Smooth muscle cell (in vitro differentiated cells): ENCODE data around the gene SLC2A8. TPM values are rescaled to one million over a fixed set of nuclear protein-coding genes. Genes with fewer than 3 reads are reported as not detected.

ENCODE experiments used
- DNase-seq: peaks from one replicate; lab custom pipeline; 2025; ENCODE audit not compliant: unreplicated experiment; lab: John Stamatoyannopoulos, UW
- H2AFZ ChIP-seq: fragments of 200-600 bp; sonication (generic); 2 replicates; pipeline ENCODE4 v1.6.0; 2016; ENCODE audit warnings: antibody characterized with exemption, low read depth, mild to moderate bottlenecking
- H3F3A ChIP-seq: fragments of 200-600 bp; sonication (generic); 2 replicates; pipeline ENCODE4 v1.6.0; 2017; ENCODE audit warnings: antibody characterized with exemption, low read depth
- H3K27ac ChIP-seq: fragments of 200-600 bp; sonication (generic); 2 replicates; pipeline ENCODE4 v1.5.1; 2016; ENCODE audit warnings: low read depth, mild to moderate bottlenecking
- H3K27me3 ChIP-seq: fragments of 200-600 bp; sonication (generic); 2 replicates; pipeline ENCODE4 v1.6.1; 2016; ENCODE audit warnings: low read depth, mild to moderate bottlenecking
- H3K36me3 ChIP-seq: fragments of 200-600 bp; sonication (generic); 2 replicates; pipeline ENCODE4 v1.5.1; 2016; ENCODE audit warnings: low read depth
- H3K4me1 ChIP-seq: fragments of 200-600 bp; sonication (generic); 2 replicates; pipeline ENCODE4 v1.5.1; 2016; ENCODE audit warnings: low read depth
- H3K4me2 ChIP-seq: fragments of 200-600 bp; sonication (generic); 2 replicates; pipeline ENCODE4 v1.6.0; 2016; ENCODE audit warnings: mild to moderate bottlenecking
- H3K4me3 ChIP-seq: fragments of 200-600 bp; sonication (generic); 2 replicates; pipeline ENCODE4 v1.5.1; 2016; ENCODE audit warnings: mild to moderate bottlenecking
- H3K79me2 ChIP-seq: fragments of 200-600 bp; sonication (generic); 2 replicates; pipeline ENCODE4 v1.6.0; 2016; ENCODE audit warnings: low read depth, mild to moderate bottlenecking
- H3K9ac ChIP-seq: fragments of 200-600 bp; sonication (generic); 2 replicates; pipeline ENCODE4 v1.6.0; 2016; ENCODE audit warnings: low read depth
- H3K9me3 ChIP-seq: fragments of 200-600 bp; sonication (generic); replicated peaks from 2 replicates; pipeline ENCODE4 v1.5.1; 2016; ENCODE audit warnings: low read depth
- H4K20me1 ChIP-seq: fragments of 200-600 bp; sonication (generic); 2 replicates; pipeline ENCODE4 v1.6.0; 2016; ENCODE audit warnings: low read depth
- WGBS: methylation state at CpG from one replicate; pipeline ENCODE4 v1.1.7; 2016; ENCODE audit warnings: low lambda C conversion rate; 5-methylcytosine and 5-hydroxymethylcytosine counted together
- polyA plus RNA-seq: library from polyadenylated mRNA; unstranded; fragments of >200 nt; fragmentation: Nextera tagmentation; extraction: Ambion mirVana; gene quantifications from 2 replicates; pipeline ENCODE4 v1.2.1, GENCODE V29; 2016
- total RNA-seq: library from RNA; depleted of rRNA; stranded (reverse); fragments of >200 nt; gene quantifications from 2 replicates; pipeline ENCODE4 v1.2.3, GENCODE V29; 2014
- TF ChIP-seq, protein P1 (sequence below): fragments of 200-600 bp; sonication (generic); IDR thresholded peaks from 2 replicates; pipeline ENCODE4 v1.5.1; 2017; ENCODE audit warnings: borderline replicate concordance, mild to moderate bottlenecking, antibody characterized with exemption; ENCODE audit not compliant: insufficient read depth, poor library complexity, severe bottlenecking

SLC2A8 gene
- total and polyA plus RNA-seq, 2 experiments from 2014 or later, result 16.9 to 27.7 TPM

- Histone ChIP-seq H3K27me3 (no peaks in the 10 kb centered on the region), H3K4me1 (peaks cover 3% of the 10 kb centered on the region), H4K20me1 (no peaks in the 10 kb centered on the region), H3K4me3 (no peak overlapping the region), H3K27ac (no peak overlapping the region), H3K9ac (no peak overlapping the region), H2AFZ (no peak overlapping the region), H3K79me2 (no peaks in the 10 kb centered on the region), H3K9me3 (no peaks in the 10 kb centered on the region), H3K4me2 (no peak overlapping the region), H3K36me3 (no peaks in the 10 kb centered on the region), H3F3A (peaks cover 7% of the 10 kb centered on the region)
- 91% methylated on average over 11 of the region's 11 CpGs for WGBS
- DNase-seq, result no peak
- TF ChIP-seq, protein P1, sequence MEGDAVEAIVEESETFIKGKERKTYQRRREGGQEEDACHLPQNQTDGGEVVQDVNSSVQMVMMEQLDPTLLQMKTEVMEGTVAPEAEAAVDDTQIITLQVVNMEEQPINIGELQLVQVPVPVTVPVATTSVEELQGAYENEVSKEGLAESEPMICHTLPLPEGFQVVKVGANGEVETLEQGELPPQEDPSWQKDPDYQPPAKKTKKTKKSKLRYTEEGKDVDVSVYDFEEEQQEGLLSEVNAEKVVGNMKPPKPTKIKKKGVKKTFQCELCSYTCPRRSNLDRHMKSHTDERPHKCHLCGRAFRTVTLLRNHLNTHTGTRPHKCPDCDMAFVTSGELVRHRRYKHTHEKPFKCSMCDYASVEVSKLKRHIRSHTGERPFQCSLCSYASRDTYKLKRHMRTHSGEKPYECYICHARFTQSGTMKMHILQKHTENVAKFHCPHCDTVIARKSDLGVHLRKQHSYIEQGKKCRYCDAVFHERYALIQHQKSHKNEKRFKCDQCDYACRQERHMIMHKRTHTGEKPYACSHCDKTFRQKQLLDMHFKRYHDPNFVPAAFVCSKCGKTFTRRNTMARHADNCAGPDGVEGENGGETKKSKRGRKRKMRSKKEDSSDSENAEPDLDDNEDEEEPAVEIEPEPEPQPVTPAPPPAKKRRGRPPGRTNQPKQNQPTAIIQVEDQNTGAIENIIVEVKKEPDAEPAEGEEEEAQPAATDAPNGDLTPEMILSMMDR, result no peak
Measured at GRCh38 chr9:127384016-127384730, 12.8 kb upstream of the SLC2A8 start.

DNA sequence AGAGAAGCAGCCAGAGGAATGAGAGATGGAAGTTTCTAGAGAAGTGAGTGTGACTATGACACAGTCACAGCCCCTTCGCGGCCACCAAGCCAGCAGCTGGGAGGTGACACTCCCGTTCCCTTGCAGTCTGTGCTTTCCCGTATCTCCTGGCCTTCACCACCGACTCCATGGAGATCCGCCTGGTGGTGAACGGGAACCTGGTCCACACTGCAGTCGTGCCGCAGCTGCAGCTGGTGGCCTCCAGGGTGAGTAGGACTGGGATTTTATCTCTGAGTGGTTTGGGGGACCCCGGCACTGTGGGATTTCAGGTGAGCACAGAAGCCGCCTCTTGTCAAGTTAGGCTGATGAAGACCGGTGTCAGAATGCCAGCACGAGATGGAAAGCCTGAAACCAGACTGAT is 12.1 kb upstream of the SLC2A8 start:
- Histone ChIP-seq H3K79me2 (no peaks in the 10 kb centered on the region), H3K27me3 (no peaks in the 10 kb centered on the region), H3K4me2 (no peak overlapping the region), H3K27ac (peak overlapping the region; percentile 27), H3K9me3 (no peaks in the 10 kb centered on the region), H3K4me3 (no peak overlapping the region), H3F3A (peaks cover 13% of the 10 kb centered on the region), H3K36me3 (no peaks in the 10 kb centered on the region), H3K4me1 (peaks cover 7% of the 10 kb centered on the region), H4K20me1 (no peaks in the 10 kb centered on the region), H2AFZ (no peak overlapping the region), H3K9ac (no peak overlapping the region)
- TF ChIP-seq, protein P1, result no peak
- WGBS, result 85% methylated on average over 13 of the region's 13 CpGs
- DNase-seq, result no peak

DNA sequence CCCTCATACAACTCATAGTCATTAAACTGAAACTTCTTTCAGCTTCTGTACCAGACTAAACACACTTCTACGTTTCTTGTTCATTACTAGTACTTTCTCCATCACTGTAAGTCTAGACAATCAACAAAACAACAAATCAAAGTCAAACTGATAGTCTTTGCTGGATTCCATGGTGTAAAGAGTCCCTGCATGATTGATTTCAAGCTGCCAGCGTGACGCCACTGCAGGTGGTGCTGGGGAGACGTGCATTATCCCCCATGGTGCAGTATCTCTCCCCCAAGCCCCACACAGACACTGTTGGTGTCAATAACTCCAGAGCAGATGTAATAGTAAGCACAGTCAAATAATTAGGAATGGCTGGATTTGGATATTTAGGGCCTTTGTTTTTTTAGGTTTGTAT is 10.7 kb upstream of the SLC2A8 start:
- Histone ChIP-seq H3K4me1 (peaks cover 11% of the 10 kb centered on the region), H3F3A (peaks cover 24% of the 10 kb centered on the region), H3K9me3 (no peaks in the 10 kb centered on the region), H3K79me2 (no peaks in the 10 kb centered on the region), H2AFZ (no peak overlapping the region), H3K27me3 (no peaks in the 10 kb centered on the region), H3K9ac (no peak overlapping the region), H3K4me2 (no peak overlapping the region), H4K20me1 (no peaks in the 10 kb centered on the region), H3K4me3 (no peak overlapping the region), H3K27ac (no peak overlapping the region), H3K36me3 (no peaks in the 10 kb centered on the region)
- no peak for DNase-seq
- TF ChIP-seq, protein P1, result no peak
- 83% methylated on average over 4 of the region's 4 CpGs for WGBS

- H3K9ac ChIP-seq, result no peak overlapping the region
- H3F3A ChIP-seq, result peaks cover 24% of the 10 kb centered on the region
- TF ChIP-seq, protein P1, result no peak
- H3K4me3 ChIP-seq, result no peak overlapping the region
- H3K79me2 ChIP-seq, result no peaks in the 10 kb centered on the region
- no peaks in the 10 kb centered on the region for H3K9me3 ChIP-seq
- no peak overlapping the region for H3K4me2 ChIP-seq
- no peak overlapping the region for H2AFZ ChIP-seq
- WGBS, result 98% methylated on average over 10 of the region's 10 CpGs
- no peaks in the 10 kb centered on the region for H3K27me3 ChIP-seq
- peaks cover 11% of the 10 kb centered on the region for H3K4me1 ChIP-seq
- no peak overlapping the region for H3K27ac ChIP-seq
- no peaks in the 10 kb centered on the region for H4K20me1 ChIP-seq
- DNase-seq, result no peak
- H3K36me3 ChIP-seq, result no peaks in the 10 kb centered on the region
Measured at GRCh38 chr9:127386981-127387380, 10.0 kb upstream of the SLC2A8 start.
